Urothelium cell line (cell line): Measurements from ENCODE around the gene TMEM250.

Experiments
- DNase-seq: peaks from one replicate; pipeline ENCODE4 v3.0.0; 2011; ENCODE audit warnings: low spot score, mixed read lengths
- FAIRE-seq: peaks from 2 replicates; lab custom pipeline; 2011; peaks lifted over from hg19 to GRCh38; lab: Jason Lieb, UNC

TMEM250 gene

DNA sequence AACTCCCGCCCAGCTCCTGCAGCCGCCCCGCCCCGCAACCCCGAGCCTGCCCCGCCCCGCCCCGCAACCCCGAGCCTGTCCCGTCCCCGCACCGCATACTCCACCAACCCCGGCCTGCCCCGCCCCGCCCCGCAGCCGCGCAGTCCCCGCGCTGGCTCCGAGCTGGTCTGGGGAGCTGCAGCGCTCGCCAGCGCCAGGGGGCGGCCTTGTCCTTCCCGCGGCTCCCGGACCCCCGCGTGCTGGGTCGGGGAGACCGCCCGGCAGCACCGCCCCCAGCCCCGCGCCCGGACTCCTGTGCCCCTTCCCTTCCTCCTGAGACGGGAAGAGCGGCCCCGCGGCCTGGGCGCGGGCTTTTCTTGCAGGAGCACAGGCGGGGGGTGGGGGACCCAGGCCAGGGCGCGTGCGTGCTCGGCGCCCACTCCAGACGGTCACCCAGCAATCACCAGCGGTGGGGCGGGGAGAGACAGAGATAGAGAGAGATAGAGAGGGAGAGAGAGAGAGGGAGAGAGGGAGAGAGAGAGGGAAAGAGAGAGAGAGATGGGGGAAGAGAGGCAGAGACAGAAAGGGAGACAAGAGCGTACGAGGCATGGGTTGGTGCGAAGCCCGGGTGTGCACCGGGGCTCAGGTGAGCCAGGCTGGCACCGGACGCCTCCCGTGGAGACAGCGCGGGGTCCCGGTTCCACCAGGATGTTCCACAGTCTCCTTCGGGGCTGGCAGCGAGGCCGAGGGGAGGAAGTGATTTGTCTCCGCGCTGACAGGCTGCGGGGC lies 14.7 kb upstream of the TMEM250 start:
- peak; percentile 69 for DNase-seq
- FAIRE-seq = no peak

DNA sequence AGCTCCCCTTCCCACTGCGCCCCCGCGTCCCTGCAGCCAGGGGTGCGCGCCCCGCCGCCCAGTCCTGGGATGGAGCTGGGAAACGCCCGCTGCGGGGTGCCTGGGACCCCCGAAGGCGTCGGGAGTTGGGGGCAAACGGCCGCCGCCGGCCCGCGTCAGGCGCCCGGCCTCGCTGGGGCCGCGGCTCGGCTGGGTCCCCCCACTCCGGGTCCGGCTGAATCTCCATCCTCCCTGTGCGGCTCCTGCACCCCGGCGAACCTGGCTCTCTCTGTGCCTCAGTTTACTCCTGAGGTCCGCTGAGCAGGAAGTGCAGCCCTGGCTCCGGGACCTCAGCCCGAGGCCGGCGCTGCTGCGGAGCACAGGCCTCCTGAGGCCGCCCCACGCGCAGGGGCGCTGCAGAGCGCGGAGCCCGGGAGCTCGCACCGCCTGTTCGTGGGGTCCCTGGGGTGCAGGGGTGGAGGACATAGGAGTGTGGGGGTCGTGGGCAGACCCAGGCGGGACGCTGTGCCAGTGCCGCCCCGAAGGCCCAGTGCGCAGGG lies 13.9 kb upstream of the TMEM250 start:
- FAIRE-seq (no peak), DNase-seq (no peak)

DNA sequence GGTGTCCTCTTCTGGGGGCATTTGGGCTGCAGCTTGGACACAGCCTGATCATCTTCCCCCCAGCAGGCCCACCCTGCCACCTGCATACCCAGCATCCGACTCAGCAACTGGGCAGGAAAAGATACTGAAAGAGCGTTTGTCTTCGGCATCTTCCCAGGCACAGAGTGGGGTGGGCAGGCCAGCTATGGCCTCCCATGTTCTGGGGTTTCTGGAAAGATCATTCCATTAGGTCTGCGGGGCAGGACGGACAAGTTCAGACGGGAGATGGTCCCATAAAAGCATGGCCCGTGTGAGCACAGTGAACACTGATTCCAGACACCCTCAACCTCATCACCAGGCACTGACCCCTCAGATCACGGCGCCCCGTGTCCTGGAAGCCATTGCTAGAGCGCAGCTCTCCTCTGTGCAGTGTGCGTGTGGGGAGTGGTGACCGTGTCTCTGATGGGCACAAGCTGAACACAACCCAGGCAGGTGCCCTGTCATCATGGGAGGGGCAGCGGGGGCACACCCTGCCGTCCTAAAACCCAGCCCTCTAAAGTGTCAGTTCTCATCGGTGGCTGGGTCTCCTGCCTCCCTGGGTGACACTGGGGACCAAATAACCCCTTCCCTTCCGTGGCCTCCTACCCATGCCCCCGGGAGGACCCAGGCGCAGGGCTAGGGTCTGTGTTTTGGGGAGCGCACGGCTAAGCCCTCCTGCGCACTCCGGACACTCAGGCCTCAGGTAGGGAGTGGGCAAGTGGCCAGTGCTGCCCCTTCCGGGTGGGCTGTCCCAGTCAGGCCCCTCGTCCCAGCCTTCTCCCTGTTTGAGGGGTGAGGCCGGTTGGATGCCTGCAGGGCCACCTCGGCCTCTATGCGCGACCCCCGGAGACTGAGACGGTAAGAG lies 13.2 kb upstream of the TMEM250 start:
- FAIRE-seq = peak; percentile 77

DNA sequence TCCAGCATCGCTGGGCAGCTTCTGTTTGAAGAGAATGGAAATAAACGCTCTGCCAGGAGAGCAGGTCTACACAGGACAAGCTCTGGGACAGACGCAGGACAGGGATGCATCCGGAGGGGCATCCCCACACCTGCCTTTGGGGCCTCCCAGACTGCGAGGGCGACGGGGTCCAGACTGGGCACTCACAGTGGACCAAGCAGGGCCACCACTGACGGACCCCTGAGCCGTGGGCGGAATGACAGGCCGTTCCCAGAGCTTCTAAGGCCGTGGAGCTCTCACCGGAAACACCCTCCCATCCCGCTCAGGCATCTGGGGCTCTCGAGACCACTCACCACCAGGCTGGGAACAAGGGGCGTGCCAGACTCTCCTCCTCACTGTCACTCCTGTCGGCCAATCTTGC lies 10.5 kb upstream of the TMEM250 start:
- FAIRE-seq = no peak

More for the DNA sequence above, 13.2 kb upstream of the TMEM250 start:
- DNase-seq = no peak

DNA sequence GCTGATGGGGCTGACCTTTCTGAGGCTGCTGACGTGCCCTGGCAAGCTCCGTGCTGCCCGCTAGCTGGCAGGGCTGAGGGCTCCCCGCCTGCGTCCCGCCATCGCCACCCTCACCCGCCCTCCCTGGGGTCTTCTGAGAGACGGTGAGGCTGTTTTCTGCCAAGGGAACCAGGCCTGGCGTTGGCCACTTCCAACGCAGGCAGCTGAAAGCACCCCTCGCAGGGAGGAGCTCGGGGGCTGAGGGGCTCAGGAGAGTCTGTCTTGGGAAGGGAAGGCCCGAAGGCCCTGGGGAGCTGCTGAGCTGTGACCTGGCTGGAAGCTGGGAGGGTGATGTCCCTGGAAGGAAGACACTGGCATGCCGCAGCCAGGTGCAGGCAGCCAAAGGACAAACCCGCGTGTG lies 9.8 kb upstream of the TMEM250 start:
- DNase-seq (no peak), FAIRE-seq (no peak)

More for the DNA sequence above, 10.5 kb upstream of the TMEM250 start:
- no peak for DNase-seq

DNA sequence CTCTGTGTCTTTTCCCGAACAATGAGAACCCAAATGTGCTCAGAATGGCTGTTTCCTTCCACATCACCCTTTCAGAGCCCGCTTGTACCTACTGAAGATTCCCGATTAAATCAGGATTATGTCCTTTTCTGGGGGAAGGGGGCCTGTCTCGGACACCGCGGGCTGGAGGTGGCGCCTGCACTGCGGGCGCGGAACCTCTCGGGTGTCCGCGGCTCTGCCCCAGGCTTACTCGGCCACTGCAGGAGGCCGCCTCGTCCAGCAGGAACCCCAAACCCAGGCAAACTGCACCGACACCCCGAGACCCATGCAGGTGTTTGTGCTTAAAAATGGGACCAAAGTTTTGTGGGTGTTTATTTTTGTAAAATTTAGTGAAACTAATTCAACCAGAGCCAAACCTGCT lies 8.6 kb upstream of the TMEM250 start:
- no peak for FAIRE-seq

DNA sequence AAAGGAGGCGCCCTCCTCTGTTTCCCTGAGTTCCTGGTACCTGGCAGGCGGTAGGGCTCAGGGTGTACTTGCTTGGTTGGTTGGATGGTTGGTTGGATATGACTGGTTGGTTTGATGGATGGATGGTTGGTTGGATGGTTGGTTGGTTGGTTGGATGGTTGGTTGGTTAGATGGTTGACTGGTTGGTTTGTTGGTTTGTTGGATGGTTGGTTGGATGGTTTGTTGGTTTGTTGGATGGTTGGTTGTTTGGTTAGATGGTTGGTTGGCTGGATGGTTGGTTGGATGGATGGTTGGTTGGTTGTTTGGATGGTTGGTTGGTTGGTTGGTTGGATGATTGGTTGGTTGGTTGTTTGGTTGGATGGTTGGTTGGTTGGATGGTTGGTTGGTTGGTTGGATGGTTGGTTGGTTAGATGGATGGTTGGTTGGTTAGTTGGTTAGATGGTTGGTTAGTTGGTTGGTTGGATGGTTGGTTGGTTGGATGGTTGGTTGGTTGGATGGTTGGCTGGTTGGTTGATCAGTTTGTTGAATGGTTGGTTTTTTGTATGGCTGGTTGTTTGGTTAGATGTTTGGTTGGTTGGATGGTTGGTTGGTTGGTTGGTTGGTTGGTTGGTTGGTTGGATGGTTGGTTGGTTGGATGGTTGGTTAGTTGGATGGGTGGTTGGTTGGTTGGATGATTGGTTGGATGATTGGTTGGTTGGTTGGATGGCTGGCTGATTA lies 6.5 kb upstream of the TMEM250 start:
- no peak for DNase-seq
- peak; percentile 84 for FAIRE-seq

More for the DNA sequence above, 8.6 kb upstream of the TMEM250 start:
- no peak for DNase-seq

DNA sequence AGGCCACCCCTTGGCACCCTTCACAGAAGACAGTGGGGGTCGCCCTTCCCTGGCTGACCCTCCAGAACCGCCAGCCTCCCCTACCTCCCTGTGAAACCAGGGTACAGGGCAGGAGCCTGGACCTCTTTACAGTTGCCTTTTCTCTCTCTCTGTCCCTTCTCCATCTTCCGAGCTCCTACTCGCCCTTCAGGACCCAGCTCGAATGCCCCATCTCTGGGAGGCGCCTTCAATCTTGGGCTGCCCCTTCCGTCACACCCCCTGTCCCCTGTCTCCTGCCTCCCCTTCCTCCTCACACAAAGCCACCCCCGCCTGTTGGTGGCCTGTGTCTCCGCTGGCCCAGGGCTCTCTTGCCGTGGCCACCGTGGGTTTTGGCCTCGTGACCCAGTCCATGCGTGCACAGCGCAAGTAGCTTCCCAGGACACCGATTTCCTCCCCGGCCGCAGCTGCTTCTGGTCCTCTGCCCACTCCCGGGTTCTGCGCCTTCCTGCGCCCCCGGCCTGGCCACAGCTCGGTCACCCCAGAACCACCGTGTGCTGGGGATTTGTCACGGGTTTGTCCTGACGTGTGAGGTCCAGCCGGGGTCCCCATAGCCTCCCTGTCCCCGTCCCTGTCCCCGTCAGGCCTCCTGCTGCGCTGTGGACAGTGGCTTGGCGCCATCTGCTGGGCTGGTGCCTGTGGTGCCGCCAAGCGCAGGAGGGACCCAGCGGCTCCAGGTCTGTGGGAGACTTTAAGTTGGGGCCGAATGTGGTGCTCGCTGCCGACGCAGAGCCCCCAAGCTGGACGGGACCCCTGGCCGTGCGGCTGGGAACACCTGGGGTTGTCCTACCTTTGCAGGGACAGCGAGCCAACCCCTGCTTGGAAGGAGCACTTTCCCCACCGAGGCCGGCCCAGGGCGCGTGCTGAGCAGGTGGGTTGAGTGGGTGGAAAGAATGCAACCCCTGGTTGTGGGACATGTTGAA lies 4.0 kb upstream of the TMEM250 start:
- FAIRE-seq (peak; percentile 93), DNase-seq (peak; percentile 73)

DNA sequence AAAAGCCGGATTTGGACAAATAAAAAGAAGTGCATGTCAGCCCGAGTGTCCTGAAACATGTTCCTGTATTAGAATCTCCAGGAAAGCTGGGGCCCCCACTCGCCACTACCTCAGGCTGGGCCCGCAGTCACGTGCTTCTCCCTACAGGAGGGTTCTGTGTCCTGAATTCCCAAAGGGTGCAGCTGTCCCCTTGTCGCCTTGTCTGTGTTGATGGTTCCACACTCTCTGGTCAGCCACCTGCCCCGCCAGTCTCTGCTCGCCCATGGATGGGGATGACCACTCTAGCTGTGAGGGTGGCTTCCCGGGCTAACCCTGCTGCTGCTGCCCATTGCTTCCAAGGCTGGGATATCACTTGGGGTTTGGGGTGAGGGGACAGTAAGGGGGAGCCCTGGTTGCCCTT lies 3.1 kb upstream of the TMEM250 start:
- FAIRE-seq (no peak), DNase-seq (no peak)

DNA sequence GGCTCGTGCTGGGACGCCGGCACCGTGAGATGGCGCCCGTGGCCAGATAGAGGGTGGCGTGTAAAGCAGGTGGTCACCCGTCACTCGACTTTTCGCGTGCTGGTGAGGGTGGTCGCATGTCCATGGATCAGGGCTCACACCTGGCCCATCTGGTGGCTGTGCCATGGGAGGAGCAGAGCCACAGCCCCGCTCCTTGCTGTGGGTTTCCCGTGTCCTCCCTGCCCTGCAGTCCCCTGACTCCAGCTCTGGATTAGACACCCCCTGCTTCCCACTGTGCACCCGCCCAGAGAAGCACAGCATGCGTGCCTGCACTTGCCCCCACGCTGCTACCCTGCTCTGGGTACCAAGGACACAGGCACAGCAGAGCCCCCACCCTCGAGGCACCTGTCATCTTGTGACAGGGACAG lies 1.8 kb upstream of the TMEM250 start:
- FAIRE-seq (no peak), DNase-seq (no peak)

DNA sequence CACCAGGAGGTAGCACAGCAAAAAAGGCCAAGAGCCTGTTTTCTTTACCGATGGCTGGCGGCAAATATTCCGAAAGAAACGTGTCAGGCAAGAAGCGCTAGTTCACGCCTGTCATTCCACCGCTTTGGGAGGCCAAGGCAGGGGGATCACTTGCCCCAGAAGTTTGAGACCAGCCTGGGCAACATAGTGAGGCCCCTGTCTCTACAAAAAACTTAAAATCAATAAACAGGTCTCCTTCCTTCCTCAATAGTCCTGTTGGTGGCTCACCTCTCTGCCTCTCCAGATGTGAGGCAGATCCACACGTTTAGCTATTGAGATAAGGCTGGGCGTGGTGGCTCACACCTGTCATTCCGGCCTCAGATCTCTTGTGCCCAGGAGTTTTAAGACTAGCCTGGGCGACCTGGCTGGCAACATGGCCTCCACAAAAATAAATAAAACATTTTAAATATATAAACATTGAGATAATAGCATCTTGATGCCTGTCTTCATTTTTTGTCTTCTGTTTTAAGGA lies 1.3 kb upstream of the TMEM250 start:
- no peak for FAIRE-seq
- DNase-seq = no peak

DNA sequence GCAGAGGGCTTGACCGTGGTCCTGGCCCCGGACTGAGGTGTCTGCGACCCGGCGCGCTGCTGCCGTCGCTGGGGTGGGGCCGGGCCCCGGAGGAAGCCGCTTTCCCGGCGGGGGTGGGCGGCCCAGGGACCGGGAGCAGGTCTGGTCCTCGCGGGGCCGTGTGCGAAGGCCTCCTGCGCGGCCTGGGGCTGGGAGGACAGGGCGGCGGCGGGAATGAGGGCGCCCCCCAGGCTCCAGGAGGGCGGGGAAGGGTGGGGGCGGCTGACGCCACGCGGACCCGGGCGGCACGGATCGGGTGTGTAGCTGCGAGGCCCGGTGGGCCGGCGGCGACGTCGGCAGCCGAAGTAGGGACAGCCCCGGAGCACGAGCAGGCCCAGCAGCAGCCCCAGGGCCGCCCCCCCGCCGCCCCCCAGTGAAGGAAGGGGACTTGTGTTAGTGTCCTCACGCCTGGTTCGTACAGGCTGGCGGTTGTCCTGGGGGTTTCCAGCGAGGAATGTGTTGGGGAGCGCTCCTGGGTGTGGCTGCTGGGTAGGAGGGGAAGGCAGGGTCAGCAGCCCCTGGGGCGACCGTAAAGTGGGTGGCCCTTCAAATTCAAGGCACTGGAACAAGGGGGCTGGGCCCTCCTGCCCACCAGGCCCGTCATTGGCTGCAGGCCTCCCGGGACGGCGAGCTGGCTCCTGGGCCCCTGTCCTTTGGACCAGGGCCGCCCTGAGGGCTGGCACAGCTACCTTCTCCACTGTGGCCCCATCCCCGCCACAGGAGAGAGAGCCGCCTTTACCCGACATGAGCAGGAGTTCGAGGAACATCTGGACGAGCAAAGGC lies 597 bp upstream of the TMEM250 start:
- no peak for FAIRE-seq
- peak; percentile 43 for DNase-seq

DNA sequence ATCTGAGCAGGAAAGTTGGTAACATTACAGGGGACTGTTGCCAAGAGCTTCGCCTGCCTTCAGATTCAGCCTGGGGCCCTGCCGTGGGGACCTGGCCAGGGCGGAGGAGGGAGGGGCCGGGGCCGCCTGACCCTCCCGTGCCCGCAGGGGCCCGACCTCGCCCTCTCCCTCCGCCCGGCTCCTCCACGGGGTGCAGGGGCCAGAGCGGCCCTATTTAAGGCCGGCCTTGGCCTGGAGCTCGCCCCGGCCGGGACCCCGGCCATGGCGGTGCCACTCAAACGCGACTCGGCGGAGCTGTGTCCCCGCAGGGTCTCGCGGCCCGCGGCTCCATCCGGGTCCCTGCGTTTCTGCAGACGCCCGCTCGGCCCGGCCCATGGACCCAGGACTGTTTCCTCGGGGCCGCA lies 757 bp downstream of the TMEM250 start:
- DNase-seq (no peak), FAIRE-seq (no peak)

DNA sequence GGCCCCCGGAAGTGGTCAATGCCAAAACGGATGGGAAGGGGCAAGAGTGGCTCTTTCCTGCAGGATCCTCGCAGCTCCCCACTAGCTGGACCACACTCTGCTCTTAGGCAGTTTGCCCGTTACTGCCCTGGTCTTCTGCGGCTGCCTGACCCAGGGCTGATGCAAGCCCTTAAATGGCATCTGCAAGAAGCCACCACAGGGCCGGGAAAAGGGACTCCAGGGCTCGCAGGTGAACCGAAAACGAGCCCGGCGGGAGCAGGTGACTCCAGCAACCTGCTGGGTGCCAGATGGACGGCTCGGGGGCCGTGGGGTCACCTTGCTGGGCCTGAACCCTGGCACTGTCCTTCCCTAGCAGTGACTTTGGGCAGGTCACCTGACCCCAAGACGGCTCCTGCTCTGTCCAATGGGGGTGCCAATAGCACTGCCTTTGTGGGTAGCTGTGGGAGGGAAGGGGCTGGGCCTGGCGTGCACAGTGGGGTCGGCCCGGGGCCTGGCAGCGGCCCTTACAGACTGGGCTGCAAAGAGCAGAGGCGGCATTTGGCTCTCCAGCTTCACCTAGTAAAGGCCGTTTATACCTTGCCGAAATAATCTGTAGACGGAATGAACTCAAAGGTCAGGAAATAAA lies 1.3 kb downstream of the TMEM250 start:
- FAIRE-seq (no peak), DNase-seq (no peak)

DNA sequence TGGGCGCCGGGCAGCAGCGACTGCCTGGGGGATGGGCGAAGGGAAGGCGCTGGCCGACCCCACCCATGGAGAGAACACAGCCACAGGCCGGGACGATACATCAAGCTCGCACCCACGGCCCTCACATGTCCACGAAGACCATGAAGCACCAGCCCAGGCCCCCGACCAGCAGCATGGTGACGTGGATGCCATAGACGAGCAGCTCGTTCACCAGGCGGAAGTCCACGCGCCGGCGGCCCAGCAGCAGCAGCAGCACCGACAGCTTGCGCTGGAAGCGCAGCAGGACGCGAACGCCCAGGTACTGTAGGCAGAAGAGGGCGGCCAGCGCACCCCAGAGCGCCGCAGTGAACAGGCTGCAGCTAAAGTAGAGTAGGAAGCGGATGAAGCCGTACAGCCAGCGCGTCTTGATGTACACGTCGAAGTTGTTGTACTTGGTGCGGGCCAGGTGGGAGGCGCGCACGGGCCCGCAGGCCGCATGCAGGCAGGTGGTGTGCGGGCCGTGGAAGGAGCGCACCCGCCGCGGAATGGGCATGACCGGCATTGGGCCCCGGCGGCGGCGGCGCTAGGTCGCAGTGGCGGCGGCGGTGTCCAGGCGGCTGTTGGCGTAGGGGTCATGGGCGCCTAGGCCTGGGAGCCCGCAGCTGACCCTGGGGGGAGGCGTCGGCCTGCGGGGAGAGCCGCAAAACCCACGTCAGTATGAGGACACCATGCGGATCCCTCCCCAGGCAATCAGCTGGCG lies 2.1 kb downstream of the TMEM250 start:
- FAIRE-seq = no peak

DNA sequence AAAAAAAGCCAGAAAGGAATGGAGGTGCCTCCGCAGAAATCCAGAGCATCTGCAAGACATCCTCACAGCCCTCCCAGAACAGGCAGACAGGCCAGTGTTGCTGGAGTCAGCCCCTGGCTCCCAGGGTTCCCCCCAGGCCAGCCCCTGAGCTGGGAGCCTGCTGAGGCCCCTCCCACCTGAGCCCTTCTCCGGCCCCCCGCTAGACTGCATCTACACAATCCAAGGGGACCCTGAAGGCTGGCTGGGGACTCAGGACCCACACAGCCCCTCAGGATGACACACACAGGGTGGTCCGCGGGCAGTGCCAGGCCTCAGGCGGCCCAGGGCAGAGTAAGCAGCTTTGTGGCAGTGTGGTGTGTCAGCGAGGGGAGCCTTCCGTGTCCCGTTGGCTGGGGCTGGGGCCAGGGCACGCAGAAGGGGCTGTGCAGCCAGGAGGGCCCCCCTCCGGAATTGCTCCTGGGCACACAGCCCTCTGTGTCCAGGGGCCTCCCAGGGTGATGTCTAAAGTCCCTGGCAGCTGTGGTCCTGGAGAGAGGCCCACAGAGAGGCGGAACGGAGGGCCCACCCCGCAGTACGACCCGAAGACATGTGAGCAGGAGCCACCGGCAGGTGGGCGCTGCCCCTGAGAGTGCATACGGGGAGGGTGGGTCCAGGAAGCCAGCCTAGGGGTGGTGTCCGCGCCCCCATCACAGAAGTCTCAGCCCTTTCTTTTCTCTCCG lies 2.9 kb downstream of the TMEM250 start:
- no peak for DNase-seq
- FAIRE-seq = no peak

More for the DNA sequence above, 2.1 kb downstream of the TMEM250 start:
- no peak for DNase-seq

DNA sequence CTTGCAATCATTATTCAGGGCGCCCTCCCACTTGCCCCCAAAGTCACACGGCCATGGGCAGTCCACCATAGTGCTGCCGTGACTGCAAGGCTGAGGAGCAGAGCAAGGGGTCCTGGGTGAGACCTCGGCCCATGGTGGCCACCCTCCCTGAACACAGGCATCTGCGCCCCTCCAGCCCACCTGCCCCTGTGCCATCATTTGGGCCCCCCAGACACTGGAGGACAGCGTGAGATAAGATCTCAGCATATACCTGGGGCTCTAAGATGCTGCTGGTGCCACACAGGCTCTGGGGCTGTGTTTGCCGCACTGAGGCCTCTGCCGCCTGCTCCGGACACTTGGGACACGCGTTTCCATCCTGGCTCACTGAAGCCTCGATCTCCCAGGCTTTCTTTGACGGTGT lies 3.5 kb downstream of the TMEM250 start:
- DNase-seq = no peak
- no peak for FAIRE-seq
